ENCODE measurements around the gene PRRT3. TPM values are rescaled to one million over a fixed set of nuclear protein-coding genes. Genes with fewer than 3 reads are reported as not detected.
A peak's percentile ranks its signal among the peaks of the same experiment; 100 is the strongest.
"Not testable (repeated sequence)": the region's sequence is repeated elsewhere in the genome, so short reads cannot be mapped to it uniquely, and the experiment has no call there.

PRRT3 gene
- total RNA-seq, 2 donors from 2014 or later = 5.8 to 5.9 TPM

- H3K27me3 Mint-ChIP-seq; H3K36me3 Mint-ChIP-seq (ENCODE audit: low read depth); ATAC-seq; H3K9me3 ChIP-seq (ENCODE audit: control insufficient read depth, low read length, poor library complexity, severe bottlenecking); H3K4me3 Mint-ChIP-seq; DNase-seq: not testable (repeated sequence)
- peak overlapping the region; percentile 14 for H3K27ac Mint-ChIP-seq
- H3K4me1 Mint-ChIP-seq = peaks cover 44% of the 10 kb centered on the region
Measured at GRCh38 chr3:9896755-9897407, 55.3 kb downstream of the PRRT3 start.

- H3K4me1 Mint-ChIP-seq = peaks cover 39% of the 10 kb centered on the region
- not testable (repeated sequence) for H3K36me3 Mint-ChIP-seq (ENCODE audit: low read depth); H3K9me3 ChIP-seq (ENCODE audit: control insufficient read depth, low read length, poor library complexity, severe bottlenecking); H3K27ac Mint-ChIP-seq; DNase-seq; H3K27me3 Mint-ChIP-seq; H3K4me3 Mint-ChIP-seq; ATAC-seq
Measured at GRCh38 chr3:9895715-9896114, 56.5 kb downstream of the PRRT3 start.

Other genes starting within 250 kb of the PRRT3 start
- not detected for gene CPNE9, start 248.6 kb downstream of the PRRT3 start, total RNA-seq
- gene BRPF1, start 220.7 kb downstream of the PRRT3 start, total RNA-seq = 10 to 100 TPM; 31.8 to 41.0 TPM
- gene OGG1, start 202.5 kb downstream of the PRRT3 start, total RNA-seq = 10 to 100 TPM; 18.4 to 22.6 TPM
- gene CAMK1, start 182.5 kb downstream of the PRRT3 start, total RNA-seq = 1 to 10 TPM; 1.9 to 2.2 TPM
- gene TADA3, start 159.9 kb downstream of the PRRT3 start, total RNA-seq = 10 to 100 TPM; 32.2 to 35.2 TPM
- 100 to 1,000 TPM; 155 to 192 TPM for gene ARPC4, start 159.3 kb downstream of the PRRT3 start, total RNA-seq
- gene TTLL3, start 142.1 kb downstream of the PRRT3 start, total RNA-seq = 10 to 100 TPM; 87.2 to 88.7 TPM
- 10 to 100 TPM; 19.0 to 20.8 TPM for gene RPUSD3, start 108.4 kb downstream of the PRRT3 start, total RNA-seq
- not detected for gene CIDEC, start 72.2 kb downstream of the PRRT3 start, total RNA-seq
- gene JAGN1, start 61.8 kb downstream of the PRRT3 start, total RNA-seq = 10 to 100 TPM; 15.4 to 17.8 TPM
- gene IL17RE, start 49.6 kb downstream of the PRRT3 start, total RNA-seq = 10 to 100 TPM; 10.1 to 12.4 TPM
- gene IL17RC, start 35.3 kb downstream of the PRRT3 start, total RNA-seq = under 1 TPM; 0.47 to 0.92 TPM
- gene CRELD1, start 18.6 kb downstream of the PRRT3 start, total RNA-seq = 10 to 100 TPM; 15.5 to 20.0 TPM
- 10 to 100 TPM; 41.8 to 60.6 TPM for gene EMC3, start 34.4 kb upstream of the PRRT3 start, total RNA-seq
- gene FANCD2, start 74.0 kb upstream of the PRRT3 start, total RNA-seq = 10 to 100 TPM; 16.6 to 20.0 TPM
- gene FANCD2OS, start 155.8 kb upstream of the PRRT3 start, total RNA-seq = not detected
- gene BRK1, start 163.3 kb upstream of the PRRT3 start, total RNA-seq = 10 to 100 TPM; 52.4 to 53.8 TPM
- 10 to 100 TPM; 56.3 to 63.7 TPM for gene VHL, start 189.4 kb upstream of the PRRT3 start, total RNA-seq
- 1 to 10 TPM; 4.6 to 5.0 TPM for gene IRAK2, start 212.5 kb upstream of the PRRT3 start, total RNA-seq